HG03521 (cell line): Measurements from ENCODE around the gene FUT6.

Experiments
- ATAC-seq: cut with Tn5 transposase; IDR thresholded peaks from one replicate; pipeline ENCODE4 v1.9.1; 2021; ENCODE audit warnings: mild to moderate bottlenecking, moderate library complexity; ENCODE audit not compliant: unreplicated experiment

FUT6 gene

DNA sequence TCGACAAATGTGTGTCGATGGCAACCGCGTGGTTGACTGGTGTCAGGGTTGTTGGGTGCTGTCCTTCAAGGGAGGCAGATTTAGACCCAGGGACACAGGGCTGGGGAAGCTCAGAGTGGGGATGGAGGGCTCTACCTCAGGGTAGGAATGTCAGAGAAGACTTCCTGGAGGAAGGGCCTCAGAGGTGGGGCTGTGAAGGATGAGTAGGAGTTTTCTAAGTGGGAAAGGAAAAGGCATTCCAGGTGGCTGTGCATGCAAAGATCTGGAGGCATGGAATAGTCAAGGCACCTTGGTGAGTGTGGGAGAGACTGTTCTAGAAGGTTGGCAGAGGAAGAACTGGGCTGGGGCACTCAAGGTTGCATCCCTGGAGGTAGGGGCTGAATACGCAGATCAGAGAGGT is 32.6 kb downstream of the FUT6 start:
- ATAC-seq: no peak

DNA sequence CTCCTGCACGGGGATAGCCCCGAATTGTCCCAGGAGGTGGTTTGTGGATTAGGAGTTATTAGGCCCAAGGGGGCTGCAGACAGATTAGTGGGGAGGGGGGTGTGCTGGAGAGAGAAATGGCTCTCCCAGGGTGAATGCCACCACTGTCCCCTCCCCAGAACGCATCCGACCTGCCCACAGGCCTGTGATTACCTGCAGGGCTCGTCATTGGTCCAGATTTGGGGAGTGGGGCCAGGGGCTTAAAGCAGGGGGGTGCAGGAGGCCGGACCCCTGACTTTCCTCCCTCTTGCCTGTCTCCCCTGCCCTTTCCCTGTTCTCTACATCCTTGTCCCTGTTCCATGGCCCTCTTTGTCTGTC is 33.4 kb downstream of the FUT6 start:
- no peak for ATAC-seq

DNA sequence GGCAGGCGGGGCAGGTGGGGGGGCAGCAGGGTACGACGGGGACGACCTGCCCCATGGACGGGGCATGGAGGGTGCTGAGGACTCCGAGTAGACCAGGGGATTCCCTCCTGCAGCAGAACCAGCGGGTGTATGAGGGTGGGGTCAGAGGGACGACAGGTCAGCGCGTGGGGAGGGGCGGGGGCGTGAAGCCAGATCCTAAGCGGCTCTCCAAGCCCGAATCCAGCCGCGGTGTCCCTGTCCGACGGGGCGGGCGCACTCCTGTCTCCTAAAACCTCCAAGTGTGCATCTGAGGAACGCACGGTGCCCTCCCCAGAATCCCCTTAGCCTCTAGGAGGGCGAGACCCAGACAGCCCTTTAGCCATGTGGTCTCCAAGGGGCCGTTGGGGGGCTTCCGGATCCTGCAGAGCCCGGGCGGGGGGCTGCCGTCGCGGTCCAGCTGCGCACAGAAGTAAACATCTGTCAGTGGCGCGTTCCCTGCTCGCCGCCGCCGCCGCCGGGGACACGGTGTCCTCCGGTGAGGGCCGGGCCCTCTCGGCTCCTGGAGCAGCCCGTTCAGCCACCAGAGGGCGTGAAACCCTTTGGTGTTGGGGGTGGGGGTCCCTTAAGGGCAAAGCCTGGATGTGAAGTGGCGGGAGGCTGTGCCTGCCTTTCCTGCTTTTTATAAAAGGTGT is 33.9 kb downstream of the FUT6 start:
- no peak for ATAC-seq

DNA sequence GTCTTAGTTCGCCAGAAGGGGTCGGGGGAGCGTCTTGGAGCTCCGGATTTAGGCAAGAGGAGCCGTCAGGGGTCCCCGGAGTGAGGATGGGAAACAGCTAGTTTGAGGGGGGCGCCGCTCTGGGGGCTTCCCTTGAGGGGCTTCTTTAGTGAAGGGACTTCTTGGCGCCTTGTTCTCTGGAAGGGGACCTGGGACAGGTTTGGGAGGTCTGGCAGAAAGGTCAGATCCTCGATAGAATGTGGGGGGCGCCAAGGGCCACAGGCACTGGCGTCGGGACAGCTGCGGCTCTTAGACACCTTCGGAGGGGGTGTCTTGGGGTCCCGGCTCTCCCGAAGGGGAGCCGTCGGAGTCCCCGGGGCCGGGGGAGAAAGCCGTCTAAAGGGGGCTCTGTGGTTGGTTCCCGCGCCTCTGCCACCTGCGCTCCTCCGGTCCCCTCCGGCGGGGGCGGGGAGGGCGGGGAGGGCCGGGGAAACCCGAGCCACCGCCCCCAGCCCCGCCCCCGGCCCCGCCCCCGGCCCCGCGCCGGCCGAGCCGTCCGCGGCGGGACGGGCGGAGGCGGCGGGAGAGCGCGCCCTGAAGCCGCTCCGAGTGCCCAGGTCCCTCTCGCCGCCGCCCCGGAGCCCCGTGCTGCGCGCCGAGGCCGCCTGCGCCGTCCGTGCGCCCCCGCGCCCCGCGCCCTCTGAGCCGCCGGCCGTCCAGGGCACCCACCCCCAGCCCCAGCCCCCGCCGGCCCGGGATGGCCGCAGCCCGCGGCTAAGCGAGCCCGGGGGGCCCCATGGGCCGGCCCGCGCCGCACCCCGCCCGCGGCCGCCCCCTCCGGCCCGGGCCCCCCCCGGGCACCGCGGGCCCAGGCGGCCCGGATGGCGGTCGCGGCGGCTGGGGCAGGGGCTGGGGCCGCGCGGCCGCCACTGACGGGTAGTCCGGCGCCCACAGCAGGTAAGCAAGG is 34.7 kb downstream of the FUT6 start, which contains the start of gene NRTN:
Gene NRTN, plus strand, starts transcription at position 552 of the 946 bp plus-strand sequence. CDS start 19,099 bp downstream, outside the sequence.
- no peak for ATAC-seq

DNA sequence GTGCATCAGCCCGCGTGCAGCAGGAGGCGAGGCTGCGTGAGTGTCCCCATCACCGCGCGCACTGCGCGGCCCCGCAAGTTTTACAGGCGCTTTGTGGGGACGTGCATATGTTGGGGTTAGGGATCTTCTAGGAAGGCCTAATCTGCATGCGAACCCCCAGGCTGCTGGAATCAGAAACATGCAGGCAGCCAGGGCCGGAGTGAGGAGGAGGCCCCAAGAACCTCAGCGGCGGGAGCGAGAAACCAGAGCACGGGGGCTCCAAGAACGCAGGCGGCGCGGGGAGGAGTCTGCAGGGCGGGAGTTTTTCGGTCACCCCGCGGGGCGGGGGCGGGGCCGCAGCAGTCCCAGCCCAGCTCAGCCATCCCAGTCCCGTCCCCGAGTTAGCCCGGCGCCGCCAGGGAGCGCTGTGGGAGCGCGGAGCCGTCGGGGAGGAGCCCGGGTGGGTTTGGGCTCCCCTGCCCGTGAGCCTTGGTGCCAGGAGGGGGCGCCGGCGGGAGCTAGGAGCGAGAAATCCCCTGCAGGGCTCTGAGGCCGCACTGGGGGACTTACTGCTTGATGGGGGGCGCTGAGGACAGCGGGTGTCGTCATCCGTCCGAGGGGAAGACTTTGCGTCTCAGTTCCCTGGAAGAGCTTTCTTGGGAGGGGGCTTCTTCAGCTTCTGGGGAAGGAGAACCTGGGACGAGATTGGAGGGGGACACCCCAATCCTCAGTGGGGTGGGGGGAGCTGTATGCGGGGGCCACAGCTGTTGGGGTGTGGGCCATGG is 35.6 kb downstream of the FUT6 start:
- peak; percentile 61 for ATAC-seq

DNA sequence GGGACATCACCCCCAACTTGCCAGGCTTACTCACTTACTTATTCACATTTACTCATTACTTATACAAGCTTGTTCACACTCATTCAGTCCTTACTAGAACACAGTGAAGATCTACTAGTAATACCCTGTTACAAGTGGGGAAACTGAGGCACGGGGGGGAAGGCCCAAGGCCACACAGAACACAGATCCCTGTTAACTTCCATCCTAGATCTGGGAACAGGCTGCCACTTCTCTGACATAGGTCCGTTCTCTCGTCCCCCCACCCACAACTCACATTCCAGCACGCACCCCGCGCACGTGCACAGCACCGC is 36.1 kb downstream of the FUT6 start:
- no peak for ATAC-seq

DNA sequence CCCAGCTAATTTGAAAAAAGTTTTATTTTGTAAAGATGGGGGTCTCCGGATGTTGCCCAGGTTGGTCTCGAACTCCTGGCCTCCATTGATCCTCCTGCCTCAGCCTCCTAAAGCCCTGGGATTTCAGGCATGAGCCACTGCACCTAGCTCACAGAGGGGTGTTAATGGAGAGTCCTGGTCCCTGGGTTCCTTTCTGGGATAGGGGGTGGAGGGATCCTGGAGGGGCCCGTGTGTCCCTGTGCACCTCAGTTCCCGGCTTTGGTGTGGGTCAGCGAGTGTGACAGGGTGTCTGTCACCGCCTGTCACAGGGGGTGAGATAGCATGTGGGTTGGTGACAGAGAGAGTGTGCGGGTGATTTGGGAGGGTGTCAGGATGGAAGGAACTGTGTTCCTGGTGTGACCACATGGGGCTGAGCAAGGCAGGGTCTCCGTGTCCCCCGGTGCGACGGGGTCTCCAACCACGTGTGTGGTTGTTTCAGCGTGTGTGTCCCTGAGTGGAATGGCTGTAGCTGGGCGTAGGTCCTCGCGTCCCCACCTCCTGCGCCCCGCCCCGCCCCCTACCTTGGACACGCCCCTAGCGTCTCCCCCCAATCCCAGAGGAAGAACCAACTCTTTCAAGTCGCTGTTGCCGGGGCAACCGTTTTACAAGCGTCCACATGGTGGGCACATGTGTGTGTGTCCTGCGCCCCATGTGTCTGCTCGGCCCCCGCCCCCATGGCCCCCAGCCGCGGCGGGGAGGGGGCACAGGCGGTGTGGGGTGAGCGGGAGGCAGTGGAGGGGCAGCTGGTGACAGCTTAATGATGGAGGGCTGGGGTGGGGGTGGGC is 37.5 kb downstream of the FUT6 start:
- no peak for ATAC-seq

DNA sequence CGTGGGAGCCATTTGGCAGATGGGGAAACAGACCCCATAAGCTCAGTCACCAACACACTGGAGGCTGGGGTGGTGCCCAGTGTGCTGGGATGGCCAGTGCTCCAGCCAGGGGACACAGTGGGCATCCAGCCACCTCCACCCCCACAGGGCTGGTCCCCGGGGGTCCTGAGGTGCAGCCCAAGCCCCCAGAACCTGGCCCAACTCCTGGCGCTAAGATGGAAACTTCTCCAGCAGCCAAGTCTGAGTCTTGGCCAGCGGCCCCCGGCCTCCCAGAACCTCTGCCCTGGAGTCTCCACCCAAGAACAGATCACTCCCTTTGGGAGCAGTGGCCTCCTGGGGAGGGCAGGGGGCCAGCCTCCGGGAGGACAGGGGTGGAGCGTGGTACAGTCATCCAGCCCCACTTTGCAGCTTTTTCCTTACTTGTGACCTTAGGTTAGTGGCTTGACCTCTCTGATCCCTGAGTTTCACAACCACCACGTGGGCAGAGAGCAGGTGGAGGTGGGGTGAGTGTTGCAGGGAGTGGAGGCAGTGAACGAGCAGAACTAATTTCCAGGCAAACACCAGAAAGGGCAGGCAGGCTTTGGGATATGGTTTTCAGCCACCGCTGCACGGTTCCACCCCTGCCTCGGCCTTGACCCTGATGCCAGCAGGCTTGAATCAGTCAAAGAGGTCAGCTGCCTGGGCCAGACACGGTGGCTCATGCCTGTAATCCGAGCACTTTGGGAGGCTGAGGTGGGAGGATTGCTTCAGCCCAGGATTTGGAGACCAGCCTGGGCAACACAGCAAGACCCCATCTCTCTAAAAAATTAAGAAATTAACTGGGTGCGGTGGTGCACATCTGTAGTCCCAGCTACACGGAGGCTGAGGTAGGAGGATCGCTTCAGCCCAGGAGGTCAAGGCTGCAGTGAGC is 38.9 kb downstream of the FUT6 start:
- ATAC-seq: no peak

DNA sequence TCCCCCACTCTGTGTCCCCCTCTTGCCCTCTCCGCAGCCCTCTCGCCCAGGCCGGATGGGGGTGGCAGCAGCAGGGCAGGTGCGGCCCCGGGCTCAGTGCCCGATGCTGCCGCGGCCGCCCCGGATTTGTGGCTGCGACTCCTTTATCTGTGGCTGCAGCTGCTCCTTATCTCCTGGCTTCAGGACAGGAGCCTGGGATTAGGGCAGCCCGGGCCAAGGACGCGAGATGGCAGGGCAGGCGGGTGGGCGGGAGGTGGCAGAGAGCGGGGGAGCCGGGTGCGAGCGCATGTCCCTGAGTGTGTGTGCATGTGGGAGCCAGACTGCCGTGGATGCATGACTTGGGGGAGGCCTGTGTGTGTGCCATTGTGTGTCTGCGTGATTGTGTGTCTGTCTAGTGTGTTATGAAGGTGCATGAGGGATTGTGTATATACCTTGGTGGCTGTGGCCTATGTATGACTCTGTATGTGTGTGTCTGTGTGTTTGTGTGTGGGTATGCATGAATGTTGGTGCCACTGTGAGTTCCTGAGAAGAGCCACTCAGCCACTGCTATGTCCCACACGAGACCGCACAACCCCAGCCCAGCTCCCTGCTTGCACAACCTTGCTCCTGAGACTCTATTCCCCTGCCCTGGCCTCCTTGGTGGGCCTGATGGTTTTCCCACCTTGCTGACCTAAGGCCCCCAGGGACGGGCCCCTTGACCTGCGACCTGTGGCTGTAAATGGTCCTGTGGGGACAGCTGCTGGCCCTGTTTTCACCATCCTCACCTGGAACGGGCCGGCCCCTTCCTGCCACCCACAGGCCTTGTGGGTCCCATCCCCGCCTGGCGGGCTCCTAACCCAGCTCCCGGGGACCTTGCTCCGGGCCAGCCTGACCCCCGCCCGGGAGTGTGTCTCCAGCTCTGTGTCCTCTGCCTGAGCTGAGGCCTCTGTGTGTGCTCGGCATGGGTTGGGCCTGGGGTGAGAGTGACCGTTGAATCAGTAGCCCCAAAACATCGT is 40.0 kb downstream of the FUT6 start:
- ATAC-seq: no peak

DNA sequence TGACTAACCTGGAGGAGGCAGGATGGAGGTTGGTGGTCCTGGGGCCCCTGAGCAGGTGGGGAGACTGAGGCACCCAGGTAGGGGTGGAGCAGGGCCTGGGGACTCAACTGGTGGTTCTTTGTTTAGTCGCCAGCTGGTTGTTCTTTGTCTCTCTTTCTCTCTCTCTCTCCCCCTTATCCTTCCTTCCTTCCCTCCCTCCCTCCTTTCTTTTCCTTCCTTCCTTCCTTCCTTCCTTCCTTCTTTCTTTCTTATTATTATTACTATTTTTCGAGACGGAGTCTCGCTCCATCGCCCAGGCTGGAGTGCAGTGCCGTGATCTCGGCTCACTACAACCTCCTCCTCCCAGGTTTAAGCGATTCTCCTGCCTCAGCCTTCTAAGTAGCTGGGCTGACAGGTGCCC is 41.3 kb downstream of the FUT6 start:
- no peak for ATAC-seq

DNA sequence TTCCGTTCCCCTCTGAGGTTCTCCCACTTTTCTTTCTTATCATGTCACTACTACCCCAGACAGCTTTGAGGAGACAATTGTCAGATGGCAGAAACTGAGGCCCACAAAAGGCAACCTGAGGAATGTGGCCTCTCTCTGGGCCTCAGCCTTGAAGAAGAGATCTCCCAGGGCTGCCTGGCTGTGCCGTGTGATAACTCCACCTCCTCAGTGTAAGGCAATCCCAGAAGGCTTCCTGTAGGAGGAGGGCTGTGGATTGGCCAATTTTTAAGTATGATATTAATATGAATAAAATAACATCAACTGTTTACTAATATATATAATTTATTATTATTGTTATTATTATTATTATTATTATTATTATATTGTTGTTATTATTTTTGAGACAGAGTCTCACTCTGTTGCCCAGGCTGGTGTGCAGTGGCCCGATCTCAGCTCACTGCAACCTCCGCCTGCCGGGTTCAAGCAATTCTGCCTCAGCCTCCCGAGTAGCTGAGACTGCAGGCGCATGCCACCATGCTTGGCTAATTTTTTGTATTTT is 44.1 kb downstream of the FUT6 start:
- ATAC-seq: no peak

DNA sequence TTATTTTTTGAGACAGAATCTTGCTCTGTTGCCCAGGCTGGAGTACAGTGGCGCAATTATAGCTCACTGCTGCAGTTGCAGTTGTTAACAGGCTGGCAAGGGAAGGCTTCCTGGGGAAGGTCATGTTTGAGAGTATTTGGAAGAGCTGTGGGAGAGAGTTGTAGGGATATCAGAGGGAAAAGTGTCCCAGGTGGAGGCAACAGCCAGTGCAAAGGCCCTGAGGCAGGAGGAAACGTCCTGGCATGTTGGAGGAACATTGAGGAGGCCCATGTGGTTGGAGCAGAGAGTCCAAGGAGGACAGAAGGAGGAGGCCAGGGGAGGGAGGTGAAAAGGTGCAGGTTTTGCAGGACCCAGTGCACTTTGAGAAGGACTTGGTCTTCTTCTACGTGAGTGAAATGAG is 46.3 kb downstream of the FUT6 start:
- ATAC-seq: no peak

DNA sequence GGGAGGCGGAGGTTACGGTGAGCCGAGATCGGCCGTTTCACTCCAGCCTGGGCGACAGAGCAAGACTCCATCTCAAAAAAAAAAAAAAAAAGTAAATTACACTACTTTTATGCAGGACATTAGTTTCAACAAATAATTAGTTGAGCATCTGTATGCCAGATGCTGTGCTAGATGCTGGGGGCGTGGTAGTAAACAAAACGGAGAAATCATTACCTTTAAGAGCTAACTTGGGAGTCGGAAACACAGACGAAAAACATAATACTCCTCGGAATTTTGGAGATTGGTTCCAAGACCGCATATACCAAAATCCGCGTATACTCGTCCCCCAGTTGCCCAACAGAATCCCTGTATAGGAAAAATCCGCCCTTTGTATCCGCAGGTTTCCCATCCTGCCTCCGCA is 47.3 kb downstream of the FUT6 start:
- no peak for ATAC-seq

DNA sequence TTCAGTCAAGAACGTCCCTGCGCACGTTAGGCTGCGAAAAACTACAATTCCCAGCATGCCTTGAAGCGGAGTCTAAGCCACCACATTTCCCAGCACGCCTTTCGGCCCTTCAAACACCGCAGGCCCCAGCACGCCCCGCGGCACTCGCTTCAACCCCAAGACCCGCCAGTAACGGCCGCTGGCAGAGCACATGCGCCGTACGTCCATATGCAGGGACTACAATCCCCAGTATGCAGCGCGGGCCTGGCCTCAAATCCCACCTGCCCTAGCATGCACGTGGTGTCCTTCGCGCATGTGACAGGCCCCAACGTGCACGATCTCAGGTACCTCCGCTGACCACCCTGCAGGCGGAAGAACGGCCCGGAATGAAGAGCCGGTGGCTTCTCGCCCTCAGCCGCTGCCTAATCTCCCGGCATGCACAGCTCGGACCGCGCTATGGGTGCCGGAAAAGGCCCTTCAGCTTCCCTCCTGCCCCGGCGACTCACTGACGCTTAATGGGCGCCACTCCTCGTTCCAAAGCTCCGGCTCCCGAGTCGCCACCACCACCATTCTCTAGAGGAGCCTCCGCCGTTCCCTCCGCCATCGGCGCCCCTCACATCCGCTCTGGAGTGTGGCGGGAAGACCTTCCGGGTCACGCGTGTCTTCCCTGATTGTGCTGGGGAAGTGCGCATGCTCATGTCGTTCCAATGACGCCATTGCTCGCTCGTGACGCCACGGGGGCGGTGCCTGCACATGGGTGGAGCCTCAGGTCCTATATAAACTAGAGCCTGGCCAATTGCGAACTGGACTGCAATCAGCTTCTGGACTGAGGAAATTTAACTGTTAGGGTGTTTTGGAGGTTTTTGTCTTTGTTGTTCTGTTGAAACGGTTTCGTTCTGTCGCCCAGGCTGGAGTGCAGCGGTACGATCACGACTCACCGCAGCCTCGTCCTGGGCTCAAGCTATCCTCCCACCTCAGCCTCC is 48.7 kb downstream of the FUT6 start, which contains the start of gene DUS3L:
Gene DUS3L, minus strand, starts transcription at position 605 of the 962 bp plus-strand sequence. Its CDS starts 22 bp downstream, at position 583.
- ATAC-seq: peak; percentile 91

DNA sequence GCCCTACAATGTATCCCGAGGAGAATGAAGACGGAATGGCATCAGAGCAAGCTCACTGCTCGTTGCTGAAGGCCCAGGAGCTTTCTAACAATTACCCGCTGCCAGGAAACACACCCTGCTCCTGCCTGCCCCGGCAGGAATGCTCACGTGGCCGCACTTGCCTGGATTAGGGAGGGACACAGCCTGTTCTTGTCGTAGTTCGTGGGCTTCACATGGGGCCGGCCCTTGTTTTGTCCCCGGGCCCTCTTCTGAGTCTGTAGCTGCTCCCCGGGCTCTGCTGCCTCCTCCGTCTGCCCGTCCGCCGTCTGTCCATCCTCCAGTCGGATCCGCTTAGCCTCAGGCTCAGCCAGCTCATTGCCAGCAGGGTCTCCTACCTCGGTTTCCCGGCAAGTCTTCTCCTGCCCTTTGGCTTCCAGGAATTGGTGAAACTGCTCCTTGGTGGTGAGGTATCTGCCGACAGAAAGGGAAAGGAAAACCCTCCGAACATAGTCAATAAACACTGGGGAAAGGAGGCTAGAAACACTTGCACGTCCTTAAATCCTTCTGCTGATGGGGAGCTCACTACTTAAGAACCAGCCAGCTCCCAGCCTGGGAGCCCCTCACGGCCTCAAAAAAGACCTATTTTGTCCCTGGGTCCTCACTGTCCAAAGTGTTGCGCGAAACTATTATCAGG is 49.5 kb downstream of the FUT6 start:
- ATAC-seq: no peak

DNA sequence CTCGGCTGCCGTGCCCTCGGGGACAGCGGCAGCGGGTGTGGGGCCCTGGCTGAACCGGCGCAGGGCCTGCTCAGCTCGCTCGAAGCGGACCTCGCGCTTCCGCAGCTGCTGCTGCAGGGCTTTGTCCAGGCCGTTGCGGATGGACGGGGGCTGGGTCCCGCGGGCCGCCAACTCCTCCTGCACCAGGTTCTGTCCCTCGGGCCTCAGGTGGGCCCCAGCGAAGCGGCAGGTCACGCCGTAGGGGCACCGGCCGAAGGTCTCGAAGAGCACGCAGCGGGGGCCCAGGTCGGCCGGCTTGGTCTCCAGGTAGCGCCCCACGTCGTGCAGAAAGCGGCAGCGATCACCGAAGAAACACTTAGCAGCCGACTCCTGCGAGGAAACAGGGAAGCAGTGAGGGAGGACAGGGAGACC is 50.1 kb downstream of the FUT6 start:
- ATAC-seq: no peak
